CD4-positive, alpha-beta T cell (primary cell): ENCODE measurements around the gene ZNF385B. TPM values are rescaled to one million over a fixed set of nuclear protein-coding genes. Genes with fewer than 3 reads are reported as not detected.

Experiments used
- ATAC-seq: fragments of 200-7000 bp; cut with Tn5 transposase; one replicate; pipeline ENCODE4 v1.10.0; 2022; ENCODE audit warnings: mild to moderate bottlenecking; ENCODE audit not compliant: poor library complexity
- CTCF ChIA-PET: fragments of 350-600 bp; sonication (Branson Sonifier 250); formaldehyde crosslinking; loops from one replicate; lab custom pipeline; 2021; ENCODE audit warnings: antibody characterized with exemption, inconsistent platforms; lab: Charles Lee
- POLR2A ChIA-PET: fragments of 350-600 bp; sonication (Branson Sonifier 250); formaldehyde crosslinking; loops from one replicate; lab custom pipeline; 2021; ENCODE audit warnings: antibody characterized with exemption, inconsistent platforms; lab: Charles Lee
- DNase-seq, 14 experiments: peaks; one replicate each; pipeline ENCODE4 v3.0.0-alpha.2; 2013 to 2020; ENCODE audit warnings: mixed read lengths in 2 of 14
- H3K27ac ChIP-seq, 2 donors: one replicate each; pipeline versions ENCODE4 v1.5.1 to v1.7.0; 2013; ENCODE audit warnings: low read length in 2 of 2, low read depth in 1 of 2, mild to moderate bottlenecking in 1 of 2
- H3K27me3 ChIP-seq, 2 experiments: 1 replicate in 1 of 2; 2 replicates in 1 of 2; pipeline versions ENCODE4 v1.6.1 to v1.7.0; 2013; ENCODE audit warnings: low read length in 2 of 2, control low read depth in 1 of 2, mild to moderate bottlenecking in 1 of 2, moderate library complexity in 1 of 2; ENCODE audit not compliant: insufficient read depth in 2 of 2, control insufficient read depth in 1 of 2
- H3K36me3 ChIP-seq: one replicate; pipeline ENCODE4 v1.6.1; 2013; ENCODE audit warnings: low read length, control low read depth; ENCODE audit not compliant: insufficient read depth
- H3K4me1 ChIP-seq: one replicate; pipeline ENCODE4 v1.6.1; 2013; ENCODE audit warnings: low read length, control low read depth; ENCODE audit not compliant: insufficient read depth
- H3K4me3 ChIP-seq: one replicate; pipeline ENCODE4 v1.5.1; 2013; ENCODE audit warnings: mild to moderate bottlenecking, low read length, moderate library complexity
- H3K9me3 ChIP-seq, 2 experiments: 1 replicate in 1 of 2; 2 replicates in 1 of 2; pipeline versions ENCODE4 v1.6.1 to v1.7.0; 2013; ENCODE audit warnings: low read length in 2 of 2, mild to moderate bottlenecking in 2 of 2, control low read depth in 1 of 2, moderate library complexity in 1 of 2; ENCODE audit not compliant: control insufficient read depth in 1 of 2, insufficient read depth in 1 of 2
- H3K27ac Mint-ChIP-seq: one replicate; pipeline ENCODE4 v1.8.0; 2020; ENCODE audit warnings: mixed read lengths
- H3K27me3 Mint-ChIP-seq: one replicate; pipeline ENCODE4 v1.8.0; 2021; ENCODE audit warnings: mixed read lengths
- H3K36me3 Mint-ChIP-seq: one replicate; pipeline ENCODE4 v1.8.0; 2021; ENCODE audit warnings: low read depth, mixed read lengths
- H3K4me1 Mint-ChIP-seq: one replicate; pipeline ENCODE4 v1.8.0; 2021; ENCODE audit warnings: low read depth, mixed read lengths
- H3K4me3 Mint-ChIP-seq: one replicate; pipeline ENCODE4 v1.8.0; 2020; ENCODE audit warnings: mild to moderate bottlenecking, mixed read lengths
- H3K9me3 Mint-ChIP-seq: one replicate; pipeline ENCODE4 v1.8.0; 2020; ENCODE audit warnings: mixed read lengths
- CTCF ChIP-seq: fragments of 200-600 bp; IDR thresholded peaks from one replicate; pipeline ENCODE4 v1.8.0; 2022; ENCODE audit warnings: antibody characterized with exemption, mild to moderate bottlenecking
- intact Hi-C, 2 experiments: fragments of 100-400 bp; cut with DNase I in 1 of 2; cut with micrococcal nuclease in 1 of 2; formaldehyde crosslinking; loops; one replicate each; pipeline versions ENCODE4 v1.15.1 to v1.9.0; 2023 to 2025; cut with DNase I, micrococcal nuclease
- total RNA-seq, 174 experiments: library from RNA in 2 of 174; stranded (reverse) in 2 of 174; gene quantifications; one replicate each; pipeline ENCODE4 v1.2.3 and lab custom pipeline; 2021 to 2026

The ZNF385B gene
- total RNA-seq, 2 experiments from 2014 or later, result not detected

GRCh38 chr2:179571721-179572120 lies 289.7 kb downstream of the ZNF385B start:
- ATAC-seq (no peak), DNase-seq (no peak)
- Mint-ChIP-seq H3K36me3 (no peaks in the 10 kb centered on the region), H3K4me1 (no peaks in the 10 kb centered on the region), H3K4me3 (no peak overlapping the region), H3K27ac (no peak overlapping the region), H3K27me3 (no peaks in the 10 kb centered on the region), H3K9me3 (no peaks in the 10 kb centered on the region)
- no peaks in the 10 kb centered on the region for H3K9me3 ChIP-seq
- ChIA-PET CTCF (no interaction called here), POLR2A (no interaction called here)
- TF ChIP-seq CTCF, result no peak
- intact Hi-C loops, result no loop called here
- H3K27me3 ChIP-seq, result peaks cover 0 to 2% of the 10 kb centered on the region in 2 experiments
- H3K36me3 ChIP-seq, result no peaks in the 10 kb centered on the region
- no peak overlapping the region for H3K27ac ChIP-seq
- H3K4me3 ChIP-seq, result no peak overlapping the region
- H3K4me1 ChIP-seq, result no peaks in the 10 kb centered on the region

- no peak overlapping the region for H3K27ac ChIP-seq
- H3K4me1 Mint-ChIP-seq, result no peaks in the 10 kb centered on the region
- H3K27me3 ChIP-seq, result peaks cover 0 to 2% of the 10 kb centered on the region in 2 experiments
- H3K4me3 ChIP-seq, result no peak overlapping the region
- no peak overlapping the region for H3K4me3 Mint-ChIP-seq
- H3K27me3 Mint-ChIP-seq, result no peaks in the 10 kb centered on the region
- no peak overlapping the region for H3K27ac Mint-ChIP-seq
- H3K4me1 ChIP-seq, result no peaks in the 10 kb centered on the region
- H3K9me3 Mint-ChIP-seq, result no peaks in the 10 kb centered on the region
- POLR2A ChIA-PET, result no interaction called here
- H3K36me3 Mint-ChIP-seq, result no peaks in the 10 kb centered on the region
- CTCF ChIA-PET, result no interaction called here
- no peaks in the 10 kb centered on the region for H3K36me3 ChIP-seq
- no peaks in the 10 kb centered on the region for H3K9me3 ChIP-seq
- no peak for TF ChIP-seq CTCF
- DNase-seq, result no peak
- intact Hi-C loops, result no loop called here
- ATAC-seq, result no peak
Observed at GRCh38 chr2:179571252-179571651, 290.2 kb downstream of the ZNF385B start.

- H3K36me3 Mint-ChIP-seq, result no peaks in the 10 kb centered on the region
- no peak for TF ChIP-seq CTCF
- ATAC-seq (no peak), DNase-seq (no peak)
- H3K27me3 Mint-ChIP-seq, result no peaks in the 10 kb centered on the region
- H3K9me3 Mint-ChIP-seq, result no peaks in the 10 kb centered on the region
- no peaks in the 10 kb centered on the region for H3K4me1 Mint-ChIP-seq
- no peaks in the 10 kb centered on the region for H3K4me1 ChIP-seq
- H3K9me3 ChIP-seq, result no peaks in the 10 kb centered on the region
- intact Hi-C loops, result no loop called here
- no peak overlapping the region for H3K4me3 Mint-ChIP-seq
- no peak overlapping the region for H3K27ac ChIP-seq
- no peaks in the 10 kb centered on the region for H3K36me3 ChIP-seq
- peaks cover 0 to 2% of the 10 kb centered on the region in 2 experiments for H3K27me3 ChIP-seq
- ChIA-PET CTCF (no interaction called here), POLR2A (no interaction called here)
- H3K27ac Mint-ChIP-seq, result no peak overlapping the region
- no peak overlapping the region for H3K4me3 ChIP-seq
Observed at GRCh38 chr2:179569831-179570233, 291.6 kb downstream of the ZNF385B start.
